ENCODE data around the gene ARHGEF6. TPM values are rescaled to one million over a fixed set of nuclear protein-coding genes. Genes with fewer than 3 reads are reported as not detected.

ARHGEF6 gene
- total RNA-seq, 1 donor from 2014 or later, result 32.4 TPM

- peaks cover 45% of the 10 kb centered on the region for H3K4me1 Mint-ChIP-seq
- H3K4me3 Mint-ChIP-seq, result peak overlapping the region; percentile 53
- H3K27ac Mint-ChIP-seq, result peak overlapping the region; percentile 90
- TF ChIP-seq CTCF (IDR thresholded peaks at IDR 0.05), result no peak
- intact Hi-C loops (cut with micrococcal nuclease), result loop anchor here (1.0 to 10.0 kb wide), 8 partner anchors 20 to 666 kb away; partner anchors contain the start of genes HTATSF1 and MAP7D3
- no peaks in the 10 kb centered on the region for H3K27me3 Mint-ChIP-seq
- H3K9me3 Mint-ChIP-seq, result peaks cover 3% of the 10 kb centered on the region
- no peak for DNase-seq
- CTCF ChIA-PET, result interaction anchor here (0.8 to 5.1 kb wide), 10 partner anchors 15 to 667 kb away, joined by 3 to 52 read pairs (median 4); no protein-coding TSS in a partner anchor
- POLR2A ChIA-PET, result interaction anchor here (1.0 to 3.2 kb wide), 6 partner anchors 16 to 197 kb away, joined by 4 to 8 read pairs (median 6); partner anchors contain the start of genes HTATSF1 and RBMX
- H3K36me3 Mint-ChIP-seq (ENCODE audit: low read depth), result peaks cover 14% of the 10 kb centered on the region
- ATAC-seq (ENCODE audit: low read depth), result peak; percentile 78
Observed at GRCh38 chrX:136694431-136695087, 86.2 kb downstream of the ARHGEF6 start.

GRCh38 chrX:136692271-136692670 lies 88.5 kb downstream of the ARHGEF6 start:
- no peak overlapping the region for H3K27ac Mint-ChIP-seq
- ATAC-seq (ENCODE audit: low read depth) (no peak), DNase-seq (no peak)
- H3K36me3 Mint-ChIP-seq (ENCODE audit: low read depth), result peaks cover 22% of the 10 kb centered on the region
- H3K4me3 Mint-ChIP-seq, result no peak overlapping the region
- ChIA-PET CTCF (no interaction called here), POLR2A (no interaction called here)
- intact Hi-C loops (cut with micrococcal nuclease), result loop anchor here (5.0 to 10.0 kb wide), 4 partner anchors 195 to 527 kb away; partner anchors contain the start of genes HTATSF1 and MAP7D3
- H3K4me1 Mint-ChIP-seq, result peaks cover 54% of the 10 kb centered on the region
- TF ChIP-seq CTCF (IDR thresholded peaks at IDR 0.05), result no peak
- no peaks in the 10 kb centered on the region for H3K9me3 Mint-ChIP-seq
- H3K27me3 Mint-ChIP-seq, result no peaks in the 10 kb centered on the region

- intact Hi-C loops (cut with micrococcal nuclease), result loop anchor here (1.0 to 10.0 kb wide), 5 partner anchors 20 to 526 kb away; partner anchors contain the start of genes HTATSF1 and MAP7D3
- peaks cover 58% of the 10 kb centered on the region for H3K4me1 Mint-ChIP-seq
- no peak for TF ChIP-seq CTCF (IDR thresholded peaks at IDR 0.05)
- DNase-seq, result no peak
- no peaks in the 10 kb centered on the region for H3K9me3 Mint-ChIP-seq
- peaks cover 25% of the 10 kb centered on the region for H3K36me3 Mint-ChIP-seq (ENCODE audit: low read depth)
- ChIA-PET CTCF (no interaction called here), POLR2A (interaction anchor here (0.7 kb wide), 1 partner anchor 218 kb away, joined by 3 read pairs; no protein-coding TSS in a partner anchor)
- H3K4me3 Mint-ChIP-seq, result no peak overlapping the region
- H3K27me3 Mint-ChIP-seq, result no peaks in the 10 kb centered on the region
- H3K27ac Mint-ChIP-seq, result peak overlapping the region; percentile 85
- peak; percentile 36 for ATAC-seq (ENCODE audit: low read depth)
Observed at GRCh38 chrX:136691028-136691809, 89.5 kb downstream of the ARHGEF6 start.

- Mint-ChIP-seq H3K36me3 (ENCODE audit: low read depth) (peaks cover 25% of the 10 kb centered on the region), H3K9me3 (no peaks in the 10 kb centered on the region), H3K4me1 (peaks cover 46% of the 10 kb centered on the region), H3K27me3 (no peaks in the 10 kb centered on the region), H3K27ac (no peak overlapping the region), H3K4me3 (no peak overlapping the region)
- TF ChIP-seq CTCF (IDR thresholded peaks at IDR 0.05), result no peak
- intact Hi-C loops (cut with micrococcal nuclease), result no loop called here
- POLR2A ChIA-PET, result no interaction called here
- CTCF ChIA-PET, result interaction anchor here (1.1 kb wide), 1 partner anchor 81 kb away, joined by 3 read pairs; no protein-coding TSS in a partner anchor
- ATAC-seq (ENCODE audit: low read depth) (no peak), DNase-seq (no peak)
Observed at GRCh38 chrX:136689436-136689835, 91.3 kb downstream of the ARHGEF6 start.

GRCh38 chrX:136687457-136687856 lies 93.3 kb downstream of the ARHGEF6 start:
- H3K27me3 Mint-ChIP-seq, result no peaks in the 10 kb centered on the region
- no peak overlapping the region for H3K4me3 Mint-ChIP-seq
- ChIA-PET POLR2A (no interaction called here), CTCF (no interaction called here)
- ATAC-seq (ENCODE audit: low read depth) (peak; percentile 47), DNase-seq (no peak)
- TF ChIP-seq CTCF (IDR thresholded peaks at IDR 0.05), result no peak
- H3K36me3 Mint-ChIP-seq (ENCODE audit: low read depth), result peaks cover 30% of the 10 kb centered on the region
- peak overlapping the region; percentile 79 for H3K27ac Mint-ChIP-seq
- H3K4me1 Mint-ChIP-seq, result peaks cover 35% of the 10 kb centered on the region
- intact Hi-C loops (cut with micrococcal nuclease), result no loop called here
- H3K9me3 Mint-ChIP-seq, result no peaks in the 10 kb centered on the region
